HFFc6 (cell line): ENCODE results near the gene PGAP6. TPM values are rescaled to one million over a fixed set of nuclear protein-coding genes. Genes with fewer than 3 reads are reported as not detected.

Experiments
- DNase-seq: peaks from one replicate; pipeline ENCODE4 v3.0.0-alpha.2; 2018
- H3K27ac Mint-ChIP-seq: 2 replicates; pipeline ENCODE4 v1.8.0; 2020; ENCODE audit warnings: mild to moderate bottlenecking, mixed read lengths
- H3K27me3 Mint-ChIP-seq: 2 replicates; pipeline ENCODE4 v1.8.0; 2021; ENCODE audit warnings: mild to moderate bottlenecking, moderate library complexity, mixed read lengths; ENCODE audit not compliant: insufficient read depth
- H3K36me3 Mint-ChIP-seq: 2 replicates; pipeline ENCODE4 v1.8.0; 2021; ENCODE audit warnings: low read depth, mixed read lengths
- H3K4me1 Mint-ChIP-seq: 2 replicates; pipeline ENCODE4 v1.8.0; 2020; ENCODE audit warnings: low read depth, mixed read lengths
- H3K4me3 Mint-ChIP-seq: 2 replicates; pipeline ENCODE4 v1.8.0; 2020; ENCODE audit warnings: mild to moderate bottlenecking, moderate library complexity, mixed read lengths
- H3K9me3 Mint-ChIP-seq: 2 replicates; pipeline ENCODE4 v1.8.0; 2020; ENCODE audit warnings: mild to moderate bottlenecking, mixed read lengths
- CTCF ChIP-seq: fragments of 200-600 bp; sonication (generic); IDR thresholded peaks from 2 replicates; pipeline ENCODE4 v1.5.0; 2021; ENCODE audit warnings: antibody characterized with exemption, mild to moderate bottlenecking
- total RNA-seq, 6 experiments: library from RNA; stranded (reverse); fragmentation: NEBNext Ultra II Directional; extraction: Animal tissue kit (Norgen Biotek cat#: 25700); gene quantifications; 2 replicates in 1 of 6; 3 replicates in 5 of 6; pipeline ENCODE4 v1.2.3, GENCODE V29; 2021

PGAP6 gene
- total RNA-seq, 6 experiments from 2014 or later: 50.6 to 69.7 (median 59.7) TPM

DNA sequence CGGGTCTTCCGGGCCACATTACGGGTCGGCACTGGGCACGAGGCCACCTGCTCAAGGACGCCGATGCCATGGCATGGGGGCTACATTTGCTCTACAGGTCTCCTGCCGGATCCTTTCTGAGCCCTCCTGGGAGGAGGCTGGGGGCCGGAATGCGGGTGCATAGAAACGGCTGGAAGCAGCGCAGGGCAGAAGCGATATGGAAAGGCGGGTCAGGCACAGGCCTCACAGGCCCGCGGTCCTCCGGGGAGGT, 57.7 kb downstream of the PGAP6 start:
- Mint-ChIP-seq H3K27me3 (peaks cover under 1% of the 10 kb centered on the region), H3K9me3 (no peaks in the 10 kb centered on the region), H3K36me3 (0 out of 2 replicates have a peak, but pooled peaks cover 1% of the 10 kb centered on the region), H3K4me3 (no peak overlapping the region), H3K4me1 (peaks cover 9% of the 10 kb centered on the region), H3K27ac (no peak overlapping the region)
- no peak for TF ChIP-seq CTCF
- DNase-seq: no peak

- Mint-ChIP-seq H3K27ac (no peak overlapping the region), H3K4me1 (peaks cover 6% of the 10 kb centered on the region), H3K4me3 (no peak overlapping the region), H3K36me3 (0 out of 2 replicates have a peak, but pooled peaks cover 6% of the 10 kb centered on the region), H3K9me3 (no peaks in the 10 kb centered on the region), H3K27me3 (peaks cover 2% of the 10 kb centered on the region)
- TF ChIP-seq CTCF: no peak
- no peak for DNase-seq
Observed at GRCh38 chr16:322476-323143, 59.2 kb downstream of the PGAP6 start.

DNA sequence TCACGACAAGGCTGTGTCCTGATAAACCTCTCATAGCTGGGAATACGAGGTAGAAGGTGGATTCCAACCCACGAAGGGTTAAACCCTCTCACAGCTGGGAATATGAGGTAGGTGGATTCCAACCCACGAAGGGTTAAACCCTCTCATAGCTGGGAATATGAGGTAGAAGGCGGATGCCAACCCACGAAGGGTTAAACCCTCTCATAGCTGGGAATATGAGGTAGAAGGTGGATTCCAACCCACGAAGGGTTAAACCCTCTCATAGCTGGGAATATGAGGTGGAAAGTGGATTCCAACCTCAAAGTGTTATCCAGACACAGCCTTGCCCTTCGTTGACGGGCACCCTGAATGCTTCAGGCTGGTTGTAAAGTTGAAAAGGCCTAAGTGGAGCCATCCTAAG, 60.2 kb downstream of the PGAP6 start:
- no peak for DNase-seq
- Mint-ChIP-seq H3K9me3 (no peaks in the 10 kb centered on the region), H3K4me1 (no peaks in the 10 kb centered on the region), H3K27me3 (peaks cover 2% of the 10 kb centered on the region), H3K27ac (no peak overlapping the region), H3K36me3 (0 out of 2 replicates have a peak, but pooled peaks cover 6% of the 10 kb centered on the region), H3K4me3 (no peak overlapping the region)
- TF ChIP-seq CTCF: no peak

Other genes starting within 250 kb of the PGAP6 start
- gene NPRL3, start 243.3 kb downstream of the PGAP6 start, total RNA-seq: 10 to 100 TPM; 33.9 to 40.9 (median 37.1) TPM
- gene HBZ, start 229.3 kb downstream of the PGAP6 start, total RNA-seq: not detected
- not detected for gene HBM, start 216.0 kb downstream of the PGAP6 start, total RNA-seq
- not detected for gene HBA2, start 209.1 kb downstream of the PGAP6 start, total RNA-seq
- gene HBA1, start 205.3 kb downstream of the PGAP6 start, total RNA-seq: not detected
- gene HBQ1, start 201.5 kb downstream of the PGAP6 start, total RNA-seq: under 1 TPM in 1 of 6 experiments, not detected in 5; 0.47 TPM
- gene LUC7L, start 152.5 kb downstream of the PGAP6 start, total RNA-seq: 10 to 100 TPM; 35.8 to 47.5 (median 41.7) TPM
- gene FAM234A, start 147.2 kb downstream of the PGAP6 start, total RNA-seq: 100 to 1,000 TPM in 2 of 6 experiments, 10 to 100 TPM in 4; 83.6 to 113 (median 87.7) TPM
- gene RGS11, start 106.0 kb downstream of the PGAP6 start, total RNA-seq: 1 to 10 TPM; 1.5 to 3.5 (median 2.3) TPM
- not detected for gene ARHGDIG, start 101.4 kb downstream of the PGAP6 start, total RNA-seq
- not detected for gene PDIA2, start 98.8 kb downstream of the PGAP6 start, total RNA-seq
- 10 to 100 TPM; 13.6 to 16.7 (median 14.7) TPM for gene AXIN1, start 29.3 kb downstream of the PGAP6 start, total RNA-seq
- 100 to 1,000 TPM; 105 to 131 (median 129) TPM for gene MRPL28, start 11.4 kb downstream of the PGAP6 start, total RNA-seq
- 100 to 1,000 TPM; 153 to 276 (median 158) TPM for gene NME4, start 15.2 kb upstream of the PGAP6 start, total RNA-seq
- 10 to 100 TPM; 14.0 to 20.3 (median 16.0) TPM for gene DECR2, start 19.9 kb upstream of the PGAP6 start, total RNA-seq
- gene RAB11FIP3, start 43.7 kb upstream of the PGAP6 start, total RNA-seq: 10 to 100 TPM; 30.3 to 36.9 (median 33.9) TPM
- gene CAPN15, start 145.7 kb upstream of the PGAP6 start, total RNA-seq: 10 to 100 TPM; 35.3 to 41.4 (median 40.2) TPM
- gene PRR35, start 178.4 kb upstream of the PGAP6 start, total RNA-seq: not detected
- under 1 TPM in 5 of 6 experiments, not detected in 1; 0.24 to 0.58 (median 0.28) TPM for gene NHLRC4, start 185.0 kb upstream of the PGAP6 start, total RNA-seq
- 10 to 100 TPM; 30.4 to 39.5 (median 35.4) TPM for gene PIGQ, start 188.0 kb upstream of the PGAP6 start, total RNA-seq
- 10 to 100 TPM; 11.3 to 14.8 (median 12.2) TPM for gene RAB40C, start 208.1 kb upstream of the PGAP6 start, total RNA-seq
- gene WFIKKN1, start 249.0 kb upstream of the PGAP6 start, total RNA-seq: under 1 TPM in 2 of 6 experiments, not detected in 4; 0.02 to 0.14 TPM